Measurements from ENCODE around the gene PPP1R14B.
"Not testable (repeated sequence)": the region's sequence is repeated elsewhere in the genome, so short reads cannot be mapped to it uniquely, and the experiment has no call there.

The PPP1R14B gene

DNA sequence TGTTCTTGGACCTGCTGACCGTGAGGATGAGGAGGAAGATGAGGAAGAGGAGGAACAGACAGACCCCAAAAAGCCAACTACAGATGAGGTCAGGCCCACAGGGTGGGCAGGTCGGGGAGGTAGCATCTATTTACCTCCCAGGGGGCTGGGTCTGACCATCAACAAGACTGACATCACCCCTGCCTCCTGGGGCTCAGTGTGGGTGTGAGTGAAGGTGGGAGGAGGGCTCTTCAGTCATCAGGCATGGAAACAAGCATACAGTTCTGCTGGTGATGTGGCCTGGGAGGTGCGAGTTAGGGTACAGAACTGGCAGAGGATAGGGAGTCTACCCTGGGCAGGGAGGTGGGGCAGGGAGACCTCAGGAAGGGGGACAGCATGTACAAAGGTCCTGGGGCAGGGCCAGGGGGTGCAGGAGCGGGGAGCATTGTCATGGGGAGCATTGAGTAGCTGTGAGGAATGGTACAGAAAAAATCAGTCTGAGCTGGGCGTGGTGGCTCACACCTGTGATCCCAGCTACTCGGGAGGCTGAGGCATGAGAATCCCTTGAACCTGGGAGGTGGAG, 13.5 kb upstream of the PPP1R14B start:
- no peak for DNase-seq

DNA sequence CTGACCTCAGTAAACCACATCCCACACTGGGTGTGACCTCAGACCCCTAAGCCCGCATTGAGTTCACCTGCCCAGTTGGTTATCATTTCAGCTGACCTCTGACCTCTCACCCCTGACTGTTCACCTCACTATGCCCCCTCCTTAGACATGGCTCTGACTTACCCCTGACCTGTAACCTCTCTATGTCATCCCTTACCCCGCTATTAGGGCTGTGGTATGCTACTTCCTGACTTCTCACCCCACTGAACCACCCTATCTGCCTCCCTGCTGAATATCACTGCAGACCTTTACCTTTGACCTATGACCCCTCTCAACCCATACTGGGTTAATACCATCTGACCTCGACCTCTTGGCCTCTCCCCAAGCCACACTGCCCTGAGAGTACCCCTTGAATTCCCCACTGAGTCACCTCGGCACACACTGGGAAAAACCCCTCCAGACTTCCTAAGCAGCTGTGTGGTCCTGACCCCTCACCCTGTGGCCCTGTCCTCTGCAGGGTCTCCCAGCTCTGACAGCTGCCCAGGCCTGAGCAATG, 12.9 kb upstream of the PPP1R14B start:
- DNase-seq, result no peak

- no peak for DNase-seq
Observed at GRCh38 chr11:64258946-64259532, 12.3 kb upstream of the PPP1R14B start.

- no peak for DNase-seq
Observed at GRCh38 chr11:64258356-64258755, 11.6 kb upstream of the PPP1R14B start.

GRCh38 chr11:64256300-64256699, 9.6 kb upstream of the PPP1R14B start:
- DNase-seq, result no peak

GRCh38 chr11:64255135-64256128, 8.7 kb upstream of the PPP1R14B start:
- DNase-seq, result no peak

GRCh38 chr11:64254326-64254725, 7.6 kb upstream of the PPP1R14B start:
- DNase-seq, result no peak

DNA sequence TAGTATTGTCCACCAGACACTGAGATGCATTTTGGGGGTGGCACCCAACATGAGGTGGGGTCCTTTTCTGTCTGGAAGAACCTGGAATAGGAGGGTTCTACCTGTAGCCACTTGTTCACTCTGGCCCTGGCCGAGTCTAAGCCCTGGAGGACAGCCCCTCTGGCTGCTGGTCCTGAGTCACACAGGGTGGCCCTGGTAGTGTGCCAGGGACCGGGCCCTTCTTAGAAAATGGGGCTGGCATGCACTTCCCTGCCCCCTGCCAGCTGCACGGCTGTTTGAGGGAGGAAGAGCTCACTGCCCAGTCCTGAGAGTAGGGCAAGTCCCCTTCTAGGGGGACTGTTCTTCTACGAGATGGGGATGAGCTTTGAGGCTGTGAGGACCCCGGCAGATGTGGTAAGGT, 6.7 kb upstream of the PPP1R14B start:
- no peak for DNase-seq

DNA sequence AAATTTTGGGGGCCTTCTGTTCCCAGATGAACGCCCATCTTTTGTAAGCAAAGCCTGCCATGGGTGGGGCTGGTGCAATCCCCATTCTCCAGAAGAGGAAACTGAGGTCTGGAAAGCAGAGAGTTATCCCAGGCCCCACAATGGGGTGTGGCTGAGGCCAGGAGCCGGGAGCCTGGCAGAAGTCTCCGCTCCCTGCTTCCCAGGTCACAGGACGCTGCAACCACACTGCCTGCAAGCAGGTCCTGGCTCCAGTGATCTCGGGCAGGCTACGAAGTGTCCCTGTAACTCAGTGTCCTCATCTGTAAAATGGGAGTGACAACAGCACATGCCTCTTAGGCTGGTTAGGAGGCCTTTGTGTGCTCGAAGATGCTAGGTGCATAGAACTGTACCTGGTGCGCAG, 6.3 kb upstream of the PPP1R14B start:
- DNase-seq, result no peak

GRCh38 chr11:64252003-64252872, 5.5 kb upstream of the PPP1R14B start:
- peak; percentile 48 for DNase-seq

- peak; percentile 28 for DNase-seq
Observed at GRCh38 chr11:64251753-64252002, 4.9 kb upstream of the PPP1R14B start.

DNA sequence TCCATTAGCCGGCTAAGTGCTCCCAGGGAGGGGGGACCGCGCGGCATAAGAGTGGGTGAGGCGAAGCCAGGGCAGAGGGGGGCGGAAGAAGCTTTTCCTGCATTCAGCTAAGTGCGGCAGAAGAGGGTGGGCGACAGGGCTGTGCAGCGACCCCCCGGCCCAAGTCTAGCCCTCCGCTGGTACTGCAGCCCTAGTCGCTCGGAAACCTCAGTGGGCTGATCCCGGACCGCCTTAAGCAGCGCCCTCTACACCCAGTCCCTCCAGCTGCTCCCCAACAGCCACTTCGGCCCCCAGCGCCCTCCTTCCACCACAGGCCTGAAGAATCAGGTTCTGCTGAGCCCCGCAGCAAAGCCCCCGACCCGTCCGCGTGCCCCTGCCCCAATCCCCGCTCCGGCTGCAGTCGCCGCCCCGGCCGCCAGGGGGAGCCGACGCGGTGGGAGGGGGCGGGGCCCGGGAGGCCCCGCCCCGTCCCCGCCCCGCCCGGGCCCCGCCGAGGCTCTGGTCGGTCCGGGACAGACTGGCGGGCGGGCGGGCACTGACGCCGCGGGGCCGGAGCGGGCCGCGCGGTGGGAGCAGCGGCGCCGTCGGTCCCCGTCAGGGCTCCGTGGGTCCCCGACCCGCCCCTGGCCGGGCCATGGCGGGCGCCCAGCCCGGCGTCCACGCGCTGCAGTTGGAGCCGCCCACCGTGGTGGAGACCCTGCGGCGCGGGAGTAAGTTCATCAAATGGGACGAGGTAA, 4.4 kb upstream of the PPP1R14B start, which contains the start of gene PLCB3:
Gene PLCB3 (plus strand): TSS at position 515 of the 737 bp plus-strand sequence. CDS start 120 bp downstream, at position 635.
- DNase-seq, result peak; percentile 70

- no peak for DNase-seq
Observed at GRCh38 chr11:64250415-64251015, 3.8 kb upstream of the PPP1R14B start.

- DNase-seq, result no peak
Observed at GRCh38 chr11:64249563-64250414, 3.0 kb upstream of the PPP1R14B start.

DNA sequence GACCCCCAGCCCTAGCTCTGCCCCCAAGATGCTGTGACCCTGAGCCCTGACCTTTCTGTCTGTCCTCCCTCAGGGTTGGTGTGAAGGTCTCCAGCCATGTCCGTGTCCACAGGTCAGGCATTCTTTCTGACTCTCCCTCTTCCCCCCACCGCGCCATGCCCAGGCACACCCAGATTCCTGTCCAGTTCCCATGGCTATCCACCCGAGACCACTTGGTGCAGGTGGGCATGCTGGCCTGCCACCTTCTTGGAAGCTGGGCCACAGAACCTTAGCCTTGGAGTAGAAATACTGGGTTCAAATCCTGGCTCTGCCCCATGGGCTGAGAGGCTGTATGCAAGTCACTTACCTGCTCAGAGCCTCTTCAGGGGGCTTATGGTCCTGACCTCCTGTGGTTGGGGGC, 2.3 kb upstream of the PPP1R14B start:
- DNase-seq, result no peak

DNA sequence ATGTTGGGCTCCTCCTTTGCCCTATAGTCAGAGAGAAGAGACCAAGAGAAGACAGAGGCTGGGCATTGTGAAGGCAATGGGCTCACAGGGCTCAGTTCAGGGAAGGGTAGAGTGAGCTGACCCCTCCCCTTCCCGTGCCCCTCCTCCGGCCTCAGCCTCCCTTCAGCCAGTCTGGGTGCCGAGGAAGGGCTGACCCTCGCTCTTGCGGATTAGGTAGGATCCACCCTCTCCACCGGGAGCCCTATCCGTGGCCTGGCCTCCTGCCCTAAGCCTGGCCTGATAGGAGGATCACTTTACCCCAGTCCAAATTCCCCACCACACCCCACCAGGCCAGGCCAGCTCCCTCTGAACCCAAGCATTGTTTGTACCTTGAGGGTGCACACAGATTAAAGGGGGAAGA, 1.8 kb upstream of the PPP1R14B start:
- no peak for DNase-seq

- DNase-seq, result no peak
Observed at GRCh38 chr11:64247729-64248531, 1.2 kb upstream of the PPP1R14B start.

DNA sequence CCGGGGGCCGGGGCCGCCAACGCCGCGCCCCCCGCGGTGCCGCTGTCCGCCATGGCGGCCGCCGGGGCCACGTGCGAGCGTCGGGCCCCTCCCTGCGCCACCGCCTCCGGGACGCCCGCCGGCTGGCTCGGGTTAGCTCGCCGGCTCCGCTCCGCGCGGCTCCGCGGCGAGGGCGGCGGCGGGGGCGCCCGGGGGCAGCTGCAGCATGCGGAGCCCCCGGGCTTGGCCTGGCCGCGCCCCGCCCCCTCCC, 197 bp downstream of the PPP1R14B start:
- DNase-seq, result not testable (repeated sequence)

DNA sequence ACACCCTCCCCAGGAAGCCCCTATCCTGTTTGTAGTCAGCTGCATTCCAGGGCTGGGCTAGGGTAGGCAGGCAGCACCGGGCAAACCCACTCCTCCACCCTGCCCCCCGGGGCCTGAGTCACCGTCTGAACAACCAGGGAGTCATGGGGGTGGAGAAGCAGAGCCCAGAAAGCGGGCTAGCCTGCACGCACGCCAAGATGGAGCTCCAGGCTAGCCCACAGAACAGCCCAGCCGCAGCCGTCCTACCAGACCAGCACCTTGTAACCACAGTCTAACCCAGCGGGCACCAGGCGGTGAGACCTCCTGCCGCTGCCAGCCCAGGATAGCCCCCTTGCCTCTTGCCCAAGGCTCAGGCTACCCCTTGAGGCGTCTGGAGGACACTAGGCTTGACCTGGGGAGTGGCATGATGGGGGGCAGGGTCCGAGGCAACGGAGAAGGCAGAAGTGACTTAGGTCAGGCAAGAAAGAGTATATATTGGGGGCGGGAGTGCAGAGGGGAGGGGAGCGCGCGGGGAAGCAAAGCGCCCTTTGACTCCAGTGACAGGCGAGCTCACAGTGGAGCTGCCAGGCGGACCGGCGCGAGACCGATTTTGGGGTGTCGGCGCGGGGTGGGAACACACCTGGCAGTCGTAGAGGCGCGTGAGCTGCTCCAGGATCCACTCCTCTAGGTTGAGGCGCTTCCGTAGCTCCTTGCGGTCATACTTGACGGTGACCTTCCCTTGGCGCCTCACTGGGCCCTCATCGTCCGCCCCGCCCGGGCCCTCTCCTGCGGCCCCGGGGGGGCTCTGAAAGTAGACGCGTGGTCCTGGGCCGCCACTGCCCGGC, 734 bp downstream of the PPP1R14B start:
- DNase-seq, result peak; percentile 88

Measured in activated CD4-positive, alpha-beta T cell treated with anti-CD3 and anti-CD28 coated beads for 48 hours (primary cell).